Transverse colon (tissue), 4 donors: ENCODE measurements around the gene NPEPL1. TPM values are rescaled to one million over a fixed set of nuclear protein-coding genes. Genes with fewer than 3 reads are reported as not detected.

ENCODE experiments used
- DNase-seq: peaks from one replicate; pipeline ENCODE4 v3.0.0-alpha.2; 2019
- H3K27ac ChIP-seq, 4 donors: fragments of 200-600 bp; sonication (generic); 2 replicates each; pipeline ENCODE4 v1.5.1; 2016 to 2018; ENCODE audit warnings: inconsistent platforms in 4 of 4
- H3K27me3 ChIP-seq: fragments of 200-600 bp; sonication (generic); 2 replicates; pipeline ENCODE4 v1.5.1; 2017; ENCODE audit warnings: inconsistent platforms
- H3K36me3 ChIP-seq, 4 donors: fragments of 200-600 bp; sonication (generic); 2 replicates each; pipeline ENCODE4 v1.5.1; 2017 to 2019; ENCODE audit warnings: inconsistent platforms in 4 of 4
- H3K4me1 ChIP-seq, 4 donors: fragments of 200-600 bp; sonication (generic); 2 replicates each; pipeline ENCODE4 v1.5.1; 2017 to 2020; ENCODE audit warnings: inconsistent platforms in 4 of 4
- H3K4me3 ChIP-seq, 4 donors: fragments of 200-600 bp; sonication (generic); 1 replicate in 1 of 4; 2 replicates in 3 of 4; pipeline versions ENCODE4 v1.5.1 to v1.6.1; 2017 to 2019; ENCODE audit warnings: inconsistent platforms in 4 of 4
- H3K9me3 ChIP-seq, 2 donors: fragments of 200-600 bp; sonication (generic); 2 replicates each; pipeline ENCODE4 v1.5.1; 2017 to 2019; ENCODE audit warnings: inconsistent platforms in 2 of 2
- EP300 ChIP-seq: sonication (generic); formaldehyde crosslinking; IDR thresholded peaks from one replicate; pipeline ENCODE4 v1.6.1; 2017; ENCODE audit warnings: antibody characterized with exemption, low read depth
- POLR2A ChIP-seq: fragments of 450-650 bp; IDR thresholded peaks from one replicate; pipeline ENCODE4 v1.6.1; 2016; ENCODE audit warnings: antibody characterized with exemption, mild to moderate bottlenecking, moderate library complexity
- POLR2AphosphoS5 ChIP-seq, 3 donors: sonication (generic); formaldehyde crosslinking; IDR thresholded peaks; one replicate each; pipeline ENCODE4 v1.6.1; 2016; ENCODE audit warnings: antibody characterized with exemption in 3 of 3
- WGBS, 2 donors: methylation state at CpG; one replicate each; pipeline ENCODE4 v1.1.5; 2018; ENCODE audit warnings: low coverage in 1 of 2; 5-methylcytosine and 5-hydroxymethylcytosine counted together
- in situ Hi-C, 4 donors: fragments of 200-750 bp; cut with MboI; loops; one replicate each; pipeline versions ENCODE4 v1.15.0 to v1.15.1; 2017; ENCODE audit warnings: low sequenced_read_pairs in 3 of 4, low pct_ligation_motif_present in 1 of 4, low pct_unique_long_range_greater_than_20kb in 1 of 4
- intact Hi-C: fragments of 100-400 bp; cut with DNase I; formaldehyde crosslinking; loops from one replicate; pipeline ENCODE4 v1.15.1; 2023; ENCODE audit warnings: low total_unique reads
- total RNA-seq, 4 donors: library from RNA; depleted of rRNA; stranded (reverse); fragments of >200 nt; gene quantifications; one replicate each; pipeline ENCODE4 v1.1.0, GENCODE V29; 2016
- TF ChIP-seq, protein P1 (sequence below), 5 experiments: fragments of 200-600 bp in 3 of 5; fragments of 450-650 bp in 2 of 5; sonication (generic) in 3 of 5; IDR thresholded peaks; 1 replicate in 2 of 5; 2 replicates in 3 of 5; pipeline ENCODE4 v1.5.1; 2016 to 2017; ENCODE audit warnings: antibody characterized with exemption in 5 of 5, inconsistent platforms in 3 of 5, mild to moderate bottlenecking in 2 of 5, moderate library complexity in 1 of 5

Gene NPEPL1
- total RNA-seq, 4 donors from 2014 or later, result 33.3 to 109 (median 66.9) TPM

DNA sequence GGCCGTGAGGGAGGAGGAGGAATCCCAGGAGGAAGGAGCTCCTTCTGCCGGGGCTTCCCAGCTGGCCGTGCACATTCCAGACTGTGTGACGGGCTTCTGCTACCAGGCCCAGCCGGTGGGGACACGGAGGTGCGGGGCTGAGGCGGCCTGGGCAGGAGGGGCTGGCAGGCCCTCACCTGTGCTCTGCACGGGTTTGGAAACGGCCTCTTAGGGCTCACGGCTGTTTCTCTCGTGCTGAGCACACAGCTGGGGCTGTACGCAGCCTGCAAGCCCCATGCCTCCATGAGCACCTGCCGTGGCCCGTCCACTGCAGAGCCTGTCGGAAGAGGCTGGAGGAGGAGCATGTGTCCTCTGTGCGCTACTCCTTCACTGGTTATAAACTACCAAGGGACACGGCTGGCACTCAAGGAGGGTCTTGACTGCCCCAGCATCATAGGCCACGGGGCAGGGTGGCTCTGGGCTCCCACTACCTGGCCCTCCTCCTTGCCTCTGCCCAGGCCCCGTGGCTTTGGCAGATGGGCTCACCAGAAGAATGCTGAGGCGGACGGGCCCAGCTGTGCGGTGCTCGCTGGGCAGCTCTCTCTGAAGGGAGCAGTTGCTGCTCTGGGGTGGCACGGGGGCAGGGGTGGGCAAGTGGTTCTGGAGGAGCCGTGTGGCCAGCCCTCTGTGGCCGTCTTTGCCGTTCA lies 15.8 kb downstream of the NPEPL1 start:
- WGBS, 2 donors, result 91% methylated on average over 23 of the region's 28 CpGs; no CpG with 5 or more reads in 1 of the 2 donors
- TF ChIP-seq POLR2AphosphoS5 (IDR thresholded peaks at IDR 0.05) (no peak), POLR2A (no peak), EP300 (no peak)
- TF ChIP-seq, protein P1, sequence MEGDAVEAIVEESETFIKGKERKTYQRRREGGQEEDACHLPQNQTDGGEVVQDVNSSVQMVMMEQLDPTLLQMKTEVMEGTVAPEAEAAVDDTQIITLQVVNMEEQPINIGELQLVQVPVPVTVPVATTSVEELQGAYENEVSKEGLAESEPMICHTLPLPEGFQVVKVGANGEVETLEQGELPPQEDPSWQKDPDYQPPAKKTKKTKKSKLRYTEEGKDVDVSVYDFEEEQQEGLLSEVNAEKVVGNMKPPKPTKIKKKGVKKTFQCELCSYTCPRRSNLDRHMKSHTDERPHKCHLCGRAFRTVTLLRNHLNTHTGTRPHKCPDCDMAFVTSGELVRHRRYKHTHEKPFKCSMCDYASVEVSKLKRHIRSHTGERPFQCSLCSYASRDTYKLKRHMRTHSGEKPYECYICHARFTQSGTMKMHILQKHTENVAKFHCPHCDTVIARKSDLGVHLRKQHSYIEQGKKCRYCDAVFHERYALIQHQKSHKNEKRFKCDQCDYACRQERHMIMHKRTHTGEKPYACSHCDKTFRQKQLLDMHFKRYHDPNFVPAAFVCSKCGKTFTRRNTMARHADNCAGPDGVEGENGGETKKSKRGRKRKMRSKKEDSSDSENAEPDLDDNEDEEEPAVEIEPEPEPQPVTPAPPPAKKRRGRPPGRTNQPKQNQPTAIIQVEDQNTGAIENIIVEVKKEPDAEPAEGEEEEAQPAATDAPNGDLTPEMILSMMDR (IDR thresholded peaks at IDR 0.05), result no peak

DNA sequence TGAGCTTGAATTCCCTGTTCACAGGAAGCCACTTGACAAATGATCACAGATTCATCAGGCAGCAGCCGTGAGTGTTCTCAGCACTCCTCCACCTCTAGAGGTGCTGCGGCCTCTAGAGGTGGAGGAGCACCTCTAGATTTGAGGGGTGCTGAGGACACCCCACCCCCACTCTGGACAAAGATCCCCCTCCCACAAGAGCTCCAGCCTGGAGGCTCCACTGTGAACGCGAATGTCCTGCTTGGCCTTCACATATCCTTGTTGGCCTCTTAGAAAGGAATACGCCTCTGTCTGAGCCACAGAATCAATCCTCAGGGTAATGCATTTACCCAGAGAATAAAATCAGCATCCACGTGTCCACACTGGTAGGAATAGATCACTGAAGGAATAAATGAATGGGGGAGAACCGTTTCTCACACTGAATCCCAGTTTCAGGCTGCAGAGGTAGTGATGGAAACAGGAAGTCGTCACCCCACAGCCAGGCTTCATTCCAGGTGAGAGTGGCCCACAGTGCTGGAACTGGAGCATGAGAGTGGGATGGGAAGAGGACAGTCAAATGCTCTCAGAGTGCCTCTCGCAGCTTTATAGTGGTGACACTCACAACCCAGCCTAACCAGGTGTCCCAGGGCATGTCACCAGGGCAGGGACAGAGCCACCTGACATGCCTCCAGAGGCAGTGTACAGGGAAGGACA lies 16.6 kb downstream of the NPEPL1 start:
- Histone ChIP-seq H3K27me3 (no peaks in the 10 kb centered on the region), H3K36me3 (peaks cover 0 to 2% (median under 1%) of the 10 kb centered on the region in 4 donors), H3K4me1 (no peaks in the 10 kb centered on the region), H3K27ac (no peak overlapping the region), H3K9me3 (no peaks in the 10 kb centered on the region), H3K4me3 (no peak overlapping the region)
- in situ Hi-C loops (no loop called here), intact Hi-C loops (no loop called here)
- TF ChIP-seq POLR2AphosphoS5 (IDR thresholded peaks at IDR 0.05), result no peak
- TF ChIP-seq, protein P1 (IDR thresholded peaks at IDR 0.05), result no peak
- TF ChIP-seq POLR2A, result no peak
- no peak for TF ChIP-seq EP300
- 85% methylated on average over 4 to 9 of the region's 9 CpGs for WGBS, 2 donors
- DNase-seq, result no peak

More for the DNA sequence above, 15.8 kb downstream of the NPEPL1 start:
- peak; percentile 4 for DNase-seq
- Histone ChIP-seq H3K27ac (no peak overlapping the region), H3K4me3 (no peak overlapping the region), H3K9me3 (no peaks in the 10 kb centered on the region), H3K27me3 (no peaks in the 10 kb centered on the region), H3K36me3 (peaks cover 0 to 9% (median 4%) of the 10 kb centered on the region in 4 donors), H3K4me1 (no peaks in the 10 kb centered on the region)
- intact Hi-C loops (no loop called here), in situ Hi-C loops (no loop called here)

DNA sequence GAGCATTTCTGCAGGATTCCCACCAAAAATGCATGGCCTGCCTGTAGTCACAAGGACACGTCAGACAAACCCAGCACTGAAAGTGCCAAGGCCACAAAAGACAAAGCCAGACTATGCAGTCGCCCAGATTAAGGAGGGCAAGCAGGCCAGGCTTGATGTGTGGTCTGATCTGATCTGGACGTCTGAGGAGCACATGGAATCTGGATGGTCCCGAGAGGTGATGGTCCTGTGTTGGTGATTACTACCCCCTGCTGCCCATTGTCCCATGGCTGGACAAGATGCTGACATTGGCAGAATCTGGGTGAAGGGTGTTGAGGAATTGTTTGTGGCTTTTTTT lies 17.1 kb downstream of the NPEPL1 start:
- 85 to 100% methylated on average over 1 to 4 of the region's 4 CpGs for WGBS, 2 donors
- no peak for DNase-seq
- Histone ChIP-seq H3K4me3 (no peak overlapping the region), H3K36me3 (no peaks in the 10 kb centered on the region), H3K27ac (no peak overlapping the region), H3K4me1 (no peaks in the 10 kb centered on the region), H3K9me3 (no peaks in the 10 kb centered on the region), H3K27me3 (no peaks in the 10 kb centered on the region)
- TF ChIP-seq POLR2AphosphoS5 (IDR thresholded peaks at IDR 0.05) (no peak), POLR2A (no peak), EP300 (no peak)
- TF ChIP-seq, protein P1 (IDR thresholded peaks at IDR 0.05), result no peak
- intact Hi-C loops (no loop called here), in situ Hi-C loops (no loop called here)

DNA sequence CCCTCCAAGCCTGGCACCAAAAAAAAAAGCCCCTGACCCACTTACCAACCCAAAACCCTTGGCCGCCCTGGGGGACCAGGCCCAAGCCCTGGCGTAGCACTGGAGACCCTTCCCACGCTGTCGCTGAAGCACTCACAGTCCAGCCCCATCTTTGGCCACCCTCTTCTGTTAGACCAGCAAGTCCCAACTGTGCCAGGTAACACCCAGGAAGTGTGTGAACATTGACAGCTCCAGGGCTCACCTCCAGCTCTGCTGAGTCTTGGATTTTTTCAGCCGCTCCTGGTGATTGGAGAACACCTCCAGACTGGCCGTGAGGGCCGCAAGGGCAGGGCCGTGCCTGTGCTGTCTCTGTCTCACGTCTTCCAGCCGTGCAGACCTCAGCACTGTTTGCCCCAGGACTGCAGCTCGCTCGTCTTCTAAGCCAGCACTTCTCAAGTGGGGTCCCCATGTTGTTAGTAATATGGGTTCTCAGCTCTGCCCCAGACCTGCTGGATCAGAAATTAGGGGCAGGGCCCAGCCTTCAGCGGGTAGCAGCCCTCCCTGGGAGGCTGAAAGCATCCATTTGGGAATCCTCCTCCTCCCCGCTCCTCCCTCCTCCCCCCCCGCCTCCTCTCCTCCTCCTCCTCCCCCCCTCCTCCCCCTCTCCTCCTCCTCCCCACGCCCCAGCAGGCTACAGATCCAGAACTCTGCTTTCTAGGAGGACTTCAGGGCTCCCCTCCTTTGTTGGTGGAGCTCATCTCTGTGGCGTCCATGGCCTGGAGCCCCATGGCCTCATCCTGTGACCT lies 18.1 kb downstream of the NPEPL1 start:
- H3K9me3 ChIP-seq, result no peaks in the 10 kb centered on the region
- H3K36me3 ChIP-seq, result no peaks in the 10 kb centered on the region
- DNase-seq, result peak; percentile 3
- intact Hi-C loops (no loop called here), in situ Hi-C loops (no loop called here)
- 89% methylated on average over 17 of the region's 17 CpGs; no CpG with 5 or more reads in 1 of the 2 donors for whole genome bisulfite sequencing, 2 donors
- no peak overlapping the region for H3K4me3 ChIP-seq
- TF ChIP-seq, protein P1 (IDR thresholded peaks at IDR 0.05), result no peak
- TF ChIP-seq EP300, result no peak
- TF ChIP-seq POLR2A, result no peak
- no peak for TF ChIP-seq POLR2AphosphoS5 (IDR thresholded peaks at IDR 0.05)
- no peak overlapping the region for H3K27ac ChIP-seq
- H3K4me1 ChIP-seq, result no peaks in the 10 kb centered on the region
- H3K27me3 ChIP-seq, result no peaks in the 10 kb centered on the region
